ENCODE data around the gene LDHB. TPM values are rescaled to one million over a fixed set of nuclear protein-coding genes. Genes with fewer than 3 reads are reported as not detected.
"Not testable (repeated sequence)": the region's sequence is repeated elsewhere in the genome, so short reads cannot be mapped to it uniquely, and the experiment has no call there.

The LDHB gene
- total and polyA plus RNA-seq, 9 donors: 638 to 922 (median 683) TPM

- Histone ChIP-seq H3K27ac (ENCODE audit: low read length) (no peak overlapping the region), H3K4me3 (ENCODE audit: low read length) (no peak overlapping the region), H3K36me3 (ENCODE audit: control insufficient read depth, insufficient read depth, low read length) (no peaks in the 10 kb centered on the region), H3K27me3 (ENCODE audit: control insufficient read depth, insufficient read depth, low read length) (no peaks in the 10 kb centered on the region), H3K9me3 (replicated peaks; ENCODE audit: control insufficient read depth, low read depth, low read length) (no peaks in the 10 kb centered on the region), H3K4me1 (ENCODE audit: control insufficient read depth, insufficient read depth, low read length) (no peaks in the 10 kb centered on the region)
- DNase-seq: no peak
- no CpG with 5 or more reads among the region's 1 CpG for WGBS (ENCODE audit: insufficient coverage)
These were observed 14.5 kb upstream of the LDHB start for GRCh38 chr12:21672146-21672545.

GRCh38 chr12:21666722-21667121 lies 9.1 kb upstream of the LDHB start:
- no peaks in the 10 kb centered on the region for H3K9me3 ChIP-seq (replicated peaks; ENCODE audit: control insufficient read depth, low read depth, low read length)
- no peaks in the 10 kb centered on the region for H3K4me1 ChIP-seq (ENCODE audit: control insufficient read depth, insufficient read depth, low read length)
- DNase-seq: no peak
- no peak overlapping the region for H3K27ac ChIP-seq (ENCODE audit: low read length)
- H3K36me3 ChIP-seq (ENCODE audit: control insufficient read depth, insufficient read depth, low read length): no peaks in the 10 kb centered on the region
- no peak overlapping the region for H3K4me3 ChIP-seq (ENCODE audit: low read length)
- no peaks in the 10 kb centered on the region for H3K27me3 ChIP-seq (ENCODE audit: control insufficient read depth, insufficient read depth, low read length)
- WGBS (ENCODE audit: insufficient coverage): no CpG with 5 or more reads among the region's 4 CpGs

GRCh38 chr12:21665816-21666215 lies 8.2 kb upstream of the LDHB start:
- Histone ChIP-seq H3K4me1 (ENCODE audit: control insufficient read depth, insufficient read depth, low read length) (no peaks in the 10 kb centered on the region), H3K4me3 (ENCODE audit: low read length) (no peak overlapping the region), H3K9me3 (replicated peaks; ENCODE audit: control insufficient read depth, low read depth, low read length) (no peaks in the 10 kb centered on the region), H3K36me3 (ENCODE audit: control insufficient read depth, insufficient read depth, low read length) (no peaks in the 10 kb centered on the region), H3K27ac (ENCODE audit: low read length) (no peak overlapping the region), H3K27me3 (ENCODE audit: control insufficient read depth, insufficient read depth, low read length) (no peaks in the 10 kb centered on the region)
- WGBS (ENCODE audit: insufficient coverage): no CpG with 5 or more reads among the region's 7 CpGs
- no peak for DNase-seq

- no peaks in the 10 kb centered on the region for H3K9me3 ChIP-seq (replicated peaks; ENCODE audit: control insufficient read depth, low read depth, low read length)
- 66% methylated on average over 14 of the region's 27 CpGs for WGBS (ENCODE audit: insufficient coverage)
- H3K27ac ChIP-seq (ENCODE audit: low read length): no peak overlapping the region
- H3K27me3 ChIP-seq (ENCODE audit: control insufficient read depth, insufficient read depth, low read length): no peaks in the 10 kb centered on the region
- no peaks in the 10 kb centered on the region for H3K36me3 ChIP-seq (ENCODE audit: control insufficient read depth, insufficient read depth, low read length)
- no peak for DNase-seq
- H3K4me3 ChIP-seq (ENCODE audit: low read length): no peak overlapping the region
- H3K4me1 ChIP-seq (ENCODE audit: control insufficient read depth, insufficient read depth, low read length): no peaks in the 10 kb centered on the region
These were observed 4.6 kb upstream of the LDHB start for GRCh38 chr12:21662122-21662792.

GRCh38 chr12:21661396-21662093 lies 3.9 kb upstream of the LDHB start:
- 94% methylated on average over 32 of the region's 44 CpGs for WGBS (ENCODE audit: insufficient coverage)
- H3K27ac ChIP-seq (ENCODE audit: low read length); H3K36me3 ChIP-seq (ENCODE audit: control insufficient read depth, insufficient read depth, low read length): not testable (repeated sequence)

GRCh38 chr12:21659383-21659782 lies 1.7 kb upstream of the LDHB start:
- Histone ChIP-seq H3K36me3 (ENCODE audit: control insufficient read depth, insufficient read depth, low read length) (peaks cover 2% of the 10 kb centered on the region), H3K27me3 (ENCODE audit: control insufficient read depth, insufficient read depth, low read length) (no peaks in the 10 kb centered on the region), H3K9me3 (replicated peaks; ENCODE audit: control insufficient read depth, low read depth, low read length) (no peaks in the 10 kb centered on the region), H3K27ac (ENCODE audit: low read length) (no peak overlapping the region), H3K4me1 (ENCODE audit: control insufficient read depth, insufficient read depth, low read length) (no peaks in the 10 kb centered on the region), H3K4me3 (ENCODE audit: low read length) (no peak overlapping the region)
- no peak for DNase-seq
- WGBS (ENCODE audit: insufficient coverage): no CpG with 5 or more reads among the region's 1 CpG

More at GRCh38 chr12:21661396-21662093, 3.9 kb upstream of the LDHB start:
- not testable (repeated sequence) for H3K9me3 ChIP-seq (replicated peaks; ENCODE audit: control insufficient read depth, low read depth, low read length); H3K4me1 ChIP-seq (ENCODE audit: control insufficient read depth, insufficient read depth, low read length); H3K27me3 ChIP-seq (ENCODE audit: control insufficient read depth, insufficient read depth, low read length); DNase-seq; H3K4me3 ChIP-seq (ENCODE audit: low read length)

- H3K4me1 ChIP-seq (ENCODE audit: control insufficient read depth, insufficient read depth, low read length): peaks cover 2% of the 10 kb centered on the region
- H3K36me3 ChIP-seq (ENCODE audit: control insufficient read depth, insufficient read depth, low read length): peaks cover 13% of the 10 kb centered on the region
- peak overlapping the region; percentile 96 for H3K4me3 ChIP-seq (ENCODE audit: low read length)
- peak overlapping the region; percentile 97 for H3K27ac ChIP-seq (ENCODE audit: low read length)
- no peaks in the 10 kb centered on the region for H3K9me3 ChIP-seq (replicated peaks; ENCODE audit: control insufficient read depth, low read depth, low read length)
- H3K27me3 ChIP-seq (ENCODE audit: control insufficient read depth, insufficient read depth, low read length): no peaks in the 10 kb centered on the region
- peak; percentile 62 for DNase-seq
- WGBS (ENCODE audit: insufficient coverage): under 1% methylated on average over 16 of the region's 16 CpGs
These were observed 727 bp downstream of the LDHB start for GRCh38 chr12:21656905-21657325.

GRCh38 chr12:21655591-21655990 lies 2.1 kb downstream of the LDHB start:
- Histone ChIP-seq H3K27me3 (ENCODE audit: control insufficient read depth, insufficient read depth, low read length) (no peaks in the 10 kb centered on the region), H3K4me3 (ENCODE audit: low read length) (no peak overlapping the region), H3K4me1 (ENCODE audit: control insufficient read depth, insufficient read depth, low read length) (peaks cover 2% of the 10 kb centered on the region), H3K9me3 (replicated peaks; ENCODE audit: control insufficient read depth, low read depth, low read length) (no peaks in the 10 kb centered on the region), H3K27ac (ENCODE audit: low read length) (no peak overlapping the region), H3K36me3 (ENCODE audit: control insufficient read depth, insufficient read depth, low read length) (peaks cover 21% of the 10 kb centered on the region)
- DNase-seq: no peak
- WGBS (ENCODE audit: insufficient coverage): no CpG with 5 or more reads among the region's 4 CpGs

GRCh38 chr12:21651821-21652220 lies 5.8 kb downstream of the LDHB start:
- WGBS (ENCODE audit: insufficient coverage): no CpG with 5 or more reads among the region's 1 CpG
- H3K9me3 ChIP-seq (replicated peaks; ENCODE audit: control insufficient read depth, low read depth, low read length): no peaks in the 10 kb centered on the region
- DNase-seq: no peak
- H3K4me1 ChIP-seq (ENCODE audit: control insufficient read depth, insufficient read depth, low read length): peaks cover 2% of the 10 kb centered on the region
- H3K27ac ChIP-seq (ENCODE audit: low read length): no peak overlapping the region
- H3K4me3 ChIP-seq (ENCODE audit: low read length): no peak overlapping the region
- peaks cover 36% of the 10 kb centered on the region for H3K36me3 ChIP-seq (ENCODE audit: control insufficient read depth, insufficient read depth, low read length)
- H3K27me3 ChIP-seq (ENCODE audit: control insufficient read depth, insufficient read depth, low read length): no peaks in the 10 kb centered on the region

GRCh38 chr12:21650997-21651396 lies 6.6 kb downstream of the LDHB start:
- Histone ChIP-seq H3K27me3 (ENCODE audit: control insufficient read depth, insufficient read depth, low read length) (no peaks in the 10 kb centered on the region), H3K27ac (ENCODE audit: low read length) (no peak overlapping the region), H3K4me1 (ENCODE audit: control insufficient read depth, insufficient read depth, low read length) (peaks cover 2% of the 10 kb centered on the region), H3K36me3 (ENCODE audit: control insufficient read depth, insufficient read depth, low read length) (peaks cover 38% of the 10 kb centered on the region), H3K9me3 (replicated peaks; ENCODE audit: control insufficient read depth, low read depth, low read length) (no peaks in the 10 kb centered on the region), H3K4me3 (ENCODE audit: low read length) (no peak overlapping the region)
- no peak for DNase-seq
- WGBS (ENCODE audit: insufficient coverage): 100% methylated on average over 1 of the region's 1 CpG

Data from muscle of leg (tissue), 11 donors.